GM15510 (cell line): ENCODE measurements around the gene PRKD1.

ENCODE experiments used
- POLR2A ChIP-seq: IDR thresholded peaks from 3 replicates; pipeline ENCODE4 v1.6.1; 2011; ENCODE audit warnings: borderline replicate concordance; ENCODE audit not compliant: insufficient read length; ENCODE audit errors: extremely low read depth

PRKD1 gene

GRCh38 chr14:29817767-29818405 lies 109.8 kb downstream of the PRKD1 start:
- TF ChIP-seq POLR2A: no peak

GRCh38 chr14:29815016-29815674 lies 112.5 kb downstream of the PRKD1 start:
- no peak for TF ChIP-seq POLR2A

GRCh38 chr14:29814156-29815015 lies 113.3 kb downstream of the PRKD1 start:
- TF ChIP-seq POLR2A: no peak

GRCh38 chr14:29810682-29811081 lies 117.0 kb downstream of the PRKD1 start:
- no peak for TF ChIP-seq POLR2A

- TF ChIP-seq POLR2A: no peak
Observed at GRCh38 chr14:29810064-29810463, 117.6 kb downstream of the PRKD1 start.

- no peak for TF ChIP-seq POLR2A
Observed at GRCh38 chr14:29806124-29806517, 121.5 kb downstream of the PRKD1 start.

- TF ChIP-seq POLR2A: no peak
Observed at GRCh38 chr14:29805415-29806123, 122.1 kb downstream of the PRKD1 start.

GRCh38 chr14:29804481-29805266 lies 123.0 kb downstream of the PRKD1 start:
- no peak for TF ChIP-seq POLR2A

- TF ChIP-seq POLR2A: no peak
Observed at GRCh38 chr14:29803045-29803444, 124.6 kb downstream of the PRKD1 start.

- TF ChIP-seq POLR2A: no peak
Observed at GRCh38 chr14:29802211-29802610, 125.4 kb downstream of the PRKD1 start.

GRCh38 chr14:29800961-29801360 lies 126.7 kb downstream of the PRKD1 start:
- no peak for TF ChIP-seq POLR2A

GRCh38 chr14:29799464-29800095 lies 128.1 kb downstream of the PRKD1 start:
- no peak for TF ChIP-seq POLR2A

- TF ChIP-seq POLR2A: no peak
Observed at GRCh38 chr14:29798811-29799210, 128.8 kb downstream of the PRKD1 start.
